HCT116 (cell line): ENCODE results near the gene STK24. TPM values are rescaled to one million over a fixed set of nuclear protein-coding genes. Genes with fewer than 3 reads are reported as not detected.
A peak's percentile ranks its signal among the peaks of the same experiment; 100 is the strongest.

ENCODE experiments used
- ATAC-seq: fragments of 200-7000 bp; cut with Tn5 transposase; 2 replicates; pipeline ENCODE4 v1.9.1; 2020; ENCODE audit warnings: mild to moderate bottlenecking, moderate library complexity
- BruUV-seq: library from RNA; stranded (reverse); fragments of 400-500 nt; replicated peaks from 2 replicates; lab custom pipeline; 2021; lab: Mats Ljungman, UMichigan
- CTCF ChIA-PET: fragments of 300-600 bp; sonication (Branson Sonifier 250); formaldehyde crosslinking; loops from one replicate; lab custom pipeline; 2021; ENCODE audit warnings: antibody characterized with exemption; lab: Charles Lee
- POLR2A ChIA-PET: fragments of 300-600, 350-600 bp; sonication (Branson Sonifier 250); formaldehyde crosslinking; loops from one replicate; lab custom pipeline; 2021; ENCODE audit warnings: antibody characterized with exemption; lab: Charles Lee
- RAD21 ChIA-PET, 2 experiments: fragments of 300-600 bp; sonication (Branson Sonifier 250); formaldehyde crosslinking; loops; one replicate each; lab custom pipeline; 2023; ENCODE audit warnings: low total read pairs in 2 of 2; ENCODE audit not compliant: uncharacterized antibody in 2 of 2, unreplicated experiment in 2 of 2, low non-redundant PET in 1 of 2; lab: Charles Lee
- DNase-seq: peaks from one replicate; pipeline ENCODE4 v3.0.0-alpha.2; 2010; ENCODE audit warnings: low read depth, low spot score
- H2AFZ ChIP-seq: fragments of 200-600 bp; shearing (Covaris generic), sonication (generic); 2 replicates; pipeline ENCODE4 v1.6.1; 2017; ENCODE audit warnings: low read depth, mixed run types, mixed read lengths, antibody characterized with exemption, low read length; ENCODE audit not compliant: poor library complexity, severe bottlenecking
- H3K27ac ChIP-seq: 2 replicates; pipeline ENCODE4 v1.5.1; 2012; ENCODE audit warnings: low read depth, low read length
- H3K27me3 ChIP-seq: fragments of 200-600 bp; sonication (generic); 2 replicates; pipeline ENCODE4 v1.6.1; 2016; ENCODE audit warnings: mixed run types, low read length, mixed read lengths; ENCODE audit not compliant: insufficient read depth
- H3K36me3 ChIP-seq, 2 experiments: fragments of 200-500 bp in 1 of 2; fragments of 200-600 bp in 1 of 2; sonication (Bioruptor generic) in 1 of 2; sonication (generic) in 1 of 2; 2 replicates each; pipeline versions ENCODE4 v1.5.1 to v1.6.1; 2014 to 2016; ENCODE audit warnings: low read length in 2 of 2, inconsistent platforms in 1 of 2, mixed read lengths in 1 of 2, mixed run types in 1 of 2; ENCODE audit not compliant: insufficient read depth in 2 of 2, control insufficient read depth in 1 of 2
- H3K4me1 ChIP-seq, 2 experiments: fragments of 200-600 bp in 1 of 2; sonication (generic) in 1 of 2; 2 replicates each; pipeline versions ENCODE4 v1.5.1 to v1.6.1; 2012 to 2017; ENCODE audit warnings: low read length in 2 of 2, inconsistent platforms in 1 of 2, mild to moderate bottlenecking in 1 of 2, mixed read lengths in 1 of 2, mixed run types in 1 of 2, moderate library complexity in 1 of 2; ENCODE audit not compliant: insufficient read depth in 2 of 2, control insufficient read depth in 1 of 2
- H3K4me2 ChIP-seq: fragments of 200-600 bp; sonication (generic); 2 replicates; pipeline ENCODE4 v1.6.1; 2017; ENCODE audit warnings: mixed run types, low read length, mixed read lengths
- H3K4me3 ChIP-seq, 2 experiments: fragments of 200-600 bp in 1 of 2; sonication (generic) in 1 of 2; replicated peaks in 1 of 2; 2 replicates each; pipeline ENCODE4 v1.5.1; 2011 to 2016; ENCODE audit warnings: low read length in 2 of 2, control low read depth in 1 of 2, low read depth in 1 of 2, mild to moderate bottlenecking in 1 of 2, mixed read lengths in 1 of 2, mixed run types in 1 of 2
- H3K79me2 ChIP-seq: fragments of 200-600 bp; sonication (generic); 2 replicates; pipeline ENCODE4 v1.6.1; 2017; ENCODE audit warnings: mild to moderate bottlenecking, mixed run types, low read length, moderate library complexity, mixed read lengths; ENCODE audit not compliant: insufficient read depth
- H3K9ac ChIP-seq: fragments of 200-600 bp; sonication (generic); 2 replicates; pipeline ENCODE4 v1.6.1; 2016; ENCODE audit warnings: low read length, mixed read lengths
- H3K9me2 ChIP-seq: fragments of 200-600 bp; sonication (generic), shearing (Covaris generic); 2 replicates; pipeline ENCODE4 v1.6.1; 2017; ENCODE audit warnings: mixed run types, mild to moderate bottlenecking, moderate library complexity; ENCODE audit not compliant: insufficient read depth
- H3K9me3 ChIP-seq, 2 experiments: fragments of 200-500 bp in 1 of 2; fragments of 200-600 bp in 1 of 2; sonication (Bioruptor generic) in 1 of 2; sonication (generic) in 1 of 2; 2 replicates each; pipeline ENCODE4 v1.6.1; 2014 to 2017; ENCODE audit warnings: low read length in 2 of 2, mixed read lengths in 2 of 2, inconsistent platforms in 1 of 2, low read depth in 1 of 2, mild to moderate bottlenecking in 1 of 2, mixed run types in 1 of 2, moderate library complexity in 1 of 2; ENCODE audit not compliant: control insufficient read depth in 1 of 2, insufficient read depth in 1 of 2
- H4K20me1 ChIP-seq: fragments of 200-600 bp; sonication (generic), shearing (Covaris generic); 2 replicates; pipeline ENCODE4 v1.6.1; 2017; ENCODE audit warnings: mixed run types, mild to moderate bottlenecking, moderate library complexity; ENCODE audit not compliant: insufficient read depth
- CBX3 ChIP-seq: IDR thresholded peaks from 2 replicates; pipeline ENCODE4 v1.6.1; 2012; ENCODE audit warnings: low read depth
- CEBPB ChIP-seq: IDR thresholded peaks from 2 replicates; pipeline ENCODE4 v1.6.1; 2012; ENCODE audit warnings: low read depth
- CTCF ChIP-seq, 3 experiments: fragments of 200-600 bp in 1 of 3; sonication (generic) in 1 of 3; IDR thresholded peaks in 2 of 3; conservative IDR thresholded peaks in 1 of 3; 2 replicates each; pipeline ENCODE4 v1.5.1; 2012 to 2017; ENCODE audit warnings: low read depth in 2 of 3, low read length in 2 of 3, antibody characterized with exemption in 1 of 3, borderline replicate concordance in 1 of 3, control low read depth in 1 of 3, mild to moderate bottlenecking in 1 of 3, mixed read lengths in 1 of 3, mixed run types in 1 of 3, moderate library complexity in 1 of 3; ENCODE audit not compliant: insufficient read depth in 1 of 3
- EZH2 ChIP-seq: fragments of 200-600 bp; sonication (generic); IDR thresholded peaks from 2 replicates; pipeline ENCODE4 v1.6.1; 2017; ENCODE audit warnings: antibody characterized with exemption, mixed run types
- EZH2phosphoT487 ChIP-seq: fragments of 200-600 bp; IDR thresholded peaks from 2 replicates; pipeline ENCODE4 v1.6.1; 2018; ENCODE audit warnings: antibody characterized with exemption, borderline replicate concordance
- POLR2AphosphoS5 ChIP-seq: IDR thresholded peaks from 2 replicates; pipeline ENCODE4 v1.6.1; 2011; ENCODE audit warnings: mild to moderate bottlenecking, low read depth, low read length, moderate library complexity
- RAD21 ChIP-seq: IDR thresholded peaks from 2 replicates; pipeline ENCODE4 v1.6.1; 2012; ENCODE audit warnings: low read depth, mild to moderate bottlenecking
- SP1 ChIP-seq: IDR thresholded peaks from 2 replicates; pipeline ENCODE4 v1.6.1; 2012; ENCODE audit warnings: low read depth
- SRF ChIP-seq: IDR thresholded peaks from 2 replicates; pipeline ENCODE4 v1.6.1; 2012; ENCODE audit warnings: low read depth
- ZNF274 ChIP-seq: fragments of 200-500 bp; sonication (Bioruptor generic); IDR thresholded peaks from 2 replicates; pipeline ENCODE4 v1.6.1; 2014; ENCODE audit warnings: mild to moderate bottlenecking, low read depth, low read length, inconsistent platforms
- intact Hi-C: fragments of 100-400 bp; cut with micrococcal nuclease; formaldehyde crosslinking; loops from 2 replicates; pipeline ENCODE4 v1.10.0; 2022
- total RNA-seq: library from RNA; stranded (reverse); gene quantifications from one replicate; pipeline ENCODE4 v1.2.1, GENCODE V29; 2021; ENCODE audit not compliant: unreplicated experiment

Gene STK24
- total RNA-seq, 1 experiment from 2014 or later, result 137 TPM

DNA sequence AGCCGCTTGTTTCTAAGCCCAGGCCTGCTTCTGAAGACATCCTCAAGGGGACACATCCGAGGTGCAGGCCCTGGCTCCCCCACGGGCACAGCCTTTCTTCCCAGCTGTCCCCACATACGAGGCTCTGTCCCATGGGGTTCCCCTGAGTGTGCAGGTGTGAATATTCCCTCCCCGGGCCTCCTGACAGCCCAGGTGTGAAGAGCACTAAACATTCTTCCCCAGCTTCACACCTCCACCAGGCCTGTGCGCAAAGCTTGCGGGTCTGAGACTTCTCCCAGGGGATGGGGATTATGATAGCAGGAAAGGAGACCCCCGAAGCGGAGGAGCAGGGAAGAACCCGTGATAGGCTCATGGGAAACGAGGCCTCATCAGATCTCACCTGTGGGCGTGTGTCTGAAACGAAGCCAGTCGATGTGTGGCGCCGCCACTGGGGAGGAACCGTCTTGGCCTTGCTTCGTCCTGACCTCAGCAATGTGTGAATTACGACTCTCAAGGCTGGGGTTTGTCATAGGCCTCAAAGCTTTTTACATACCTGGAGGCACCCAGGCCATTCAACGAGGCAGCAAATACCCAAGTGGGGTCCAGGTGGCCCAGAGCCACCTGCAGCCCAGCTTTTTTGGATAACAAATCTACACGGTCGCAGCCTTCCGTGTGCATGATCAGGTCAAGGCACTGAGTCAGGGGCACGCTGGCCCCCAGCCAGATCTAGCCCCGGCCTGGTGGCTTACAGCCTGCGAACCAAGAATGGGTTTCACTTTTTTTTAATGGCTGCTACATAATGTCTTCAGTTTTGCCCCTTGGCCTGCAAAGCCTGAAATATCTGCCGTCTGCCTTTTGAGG, 134.3 kb downstream of the STK24 start:
- no peak overlapping the region for H3K4me3 ChIP-seq
- no peak overlapping the region for H2AFZ ChIP-seq
- intact Hi-C loops, result no loop called here
- ATAC-seq (no peak), DNase-seq (no peak)
- no peaks in the 10 kb centered on the region for H3K79me2 ChIP-seq
- ChIA-PET CTCF (interaction anchor here (1.1 kb wide), 1 partner anchor 230 kb away, joined by 5 read pairs; no protein-coding TSS in a partner anchor), POLR2A (no interaction called here)
- no peaks in the 10 kb centered on the region for H3K27me3 ChIP-seq
- H3K4me1 ChIP-seq, result peaks cover 0 to 35% of the 10 kb centered on the region in 2 experiments; a peak in 2 of 4 replicates
- H3K9ac ChIP-seq, result peak overlapping the region; percentile 22
- H3K4me2 ChIP-seq, result peak overlapping the region; percentile 52; the same call in 1 of the 2 replicates
- peaks cover 0 to under 1% of the 10 kb centered on the region in 2 experiments; a peak in 1 of 4 replicates for H3K36me3 ChIP-seq
- no TSS peak for BruUV-seq
- H3K9me2 ChIP-seq, result no peaks in the 10 kb centered on the region
- H4K20me1 ChIP-seq, result no peaks in the 10 kb centered on the region
- TF ChIP-seq RAD21 (no peak), CTCF (IDR thresholded peaks at IDR 0.05 in 2 of 3, conservative IDR thresholded peaks at IDR 0.05 in 1 of 3; ENCODE audit: borderline replicate concordance in 1 of 3, insufficient read depth in 1 of 3, low read depth in 2 of 3, low read length in 2 of 3) (no peak), POLR2AphosphoS5 (no peak), SP1 (no peak)
- TF ChIP-seq, all 23 proteins: peak for 0
- Histone ChIP-seq H3K9me3 (no peaks in the 10 kb centered on the region), H3K27ac (no peak overlapping the region)
- RAD21 ChIA-PET, result no interaction called here

- no TSS peak for BruUV-seq
Observed at GRCh38 chr13:98441056-98441676, 135.7 kb downstream of the STK24 start.

More at GRCh38 chr13:98441056-98441676, 135.7 kb downstream of the STK24 start:
- Histone ChIP-seq H3K27ac (no peak overlapping the region), H2AFZ (no peak overlapping the region), H3K4me2 (no peak overlapping the region), H4K20me1 (no peaks in the 10 kb centered on the region), H3K9ac (no peak overlapping the region), H3K36me3 (no peaks in the 10 kb centered on the region), H3K27me3 (no peaks in the 10 kb centered on the region), H3K4me1 (peaks cover 0 to 35% of the 10 kb centered on the region in 2 experiments; a peak in 2 of 4 replicates), H3K9me2 (no peaks in the 10 kb centered on the region), H3K4me3 (no peak overlapping the region), H3K9me3 (no peaks in the 10 kb centered on the region), H3K79me2 (no peaks in the 10 kb centered on the region)
- RAD21 ChIA-PET, result no interaction called here
- intact Hi-C loops, result no loop called here
- ATAC-seq, result no peak
- CTCF ChIA-PET, result no interaction called here
- DNase-seq, result no peak
- POLR2A ChIA-PET, result no interaction called here
- TF ChIP-seq EZH2phosphoT487 (no peak), POLR2AphosphoS5 (no peak), ZNF274 (no peak), CEBPB (no peak), EZH2 (no peak), CBX3 (no peak), CTCF (IDR thresholded peaks at IDR 0.05 in 2 of 3, conservative IDR thresholded peaks at IDR 0.05 in 1 of 3; ENCODE audit: borderline replicate concordance in 1 of 3, insufficient read depth in 1 of 3, low read depth in 2 of 3, low read length in 2 of 3) (no peak), SRF (no peak)
- TF ChIP-seq, all 23 proteins: peak for 0
